GM12878 (cell line): Measurements from ENCODE around the gene ZNF177. TPM values are rescaled to one million over a fixed set of nuclear protein-coding genes. Genes with fewer than 3 reads are reported as not detected.

ENCODE experiments used
- ATAC-seq: fragments of 200-7000 bp; cut with Tn5 transposase; 3 replicates; pipeline ENCODE4 v1.9.1; 2020; ENCODE audit warnings: mild to moderate bottlenecking, moderate library complexity
- BruUV-seq: library from RNA; stranded (reverse); fragments of 400-500 nt; replicated peaks from 2 replicates; lab custom pipeline; 2021; lab: Mats Ljungman, UMichigan
- CTCF ChIA-PET: fragments of 300-600 bp; sonication (Branson Sonifier 250); formaldehyde crosslinking; extraction: SDS; loops from one replicate; lab custom pipeline; 2021; ENCODE audit warnings: inconsistent platforms; lab: Yijun Ruan, JAX
- POLR2A ChIA-PET: fragments of 350-600 bp; formaldehyde crosslinking; extraction: SDS; loops from one replicate; lab custom pipeline; 2021; ENCODE audit warnings: inconsistent platforms; lab: Charles Lee
- RAD21 ChIA-PET: fragments of 300-600 bp; sonication (Branson Sonifier 250); formaldehyde crosslinking; loops from one replicate; lab custom pipeline; 2023; ENCODE audit warnings: antibody characterized with exemption; ENCODE audit not compliant: unreplicated experiment; lab: Charles Lee
- SMC1A ChIA-PET: fragments of 300-600 bp; sonication (Branson Sonifier 250); formaldehyde crosslinking; loops from one replicate; lab custom pipeline; 2023; ENCODE audit not compliant: unreplicated experiment, uncharacterized antibody; lab: Charles Lee
- DNase-seq: peaks from one replicate; pipeline ENCODE4 v3.0.0-alpha.2; 2011; ENCODE audit warnings: low read depth, low spot score
- FAIRE-seq: peaks from 3 replicates; lab custom pipeline; 2011; peaks lifted over from hg19 to GRCh38; lab: Jason Lieb, UNC
- H2AFZ ChIP-seq: 2 replicates; pipeline ENCODE4 v1.6.0; 2011; ENCODE audit warnings: low read depth, low read length, control low read depth; ENCODE audit not compliant: control insufficient read depth
- H3K27ac ChIP-seq: 2 replicates; pipeline ENCODE4 v1.5.1; 2011; ENCODE audit warnings: control low read depth; ENCODE audit not compliant: control insufficient read depth, insufficient read depth
- H3K27me3 ChIP-seq, 2 experiments: replicated peaks in 1 of 2; 2 replicates each; pipeline versions ENCODE4 v1.6.0 to v1.6.1; 2011; ENCODE audit warnings: low read length in 1 of 2; ENCODE audit not compliant: control insufficient read depth in 2 of 2, insufficient read depth in 2 of 2
- H3K36me3 ChIP-seq, 2 experiments: 2 replicates each; pipeline ENCODE4 v1.5.1; 2011; ENCODE audit warnings: low read length in 1 of 2; ENCODE audit not compliant: control insufficient read depth in 2 of 2, insufficient read depth in 2 of 2
- H3K4me1 ChIP-seq: 2 replicates; pipeline ENCODE4 v1.6.1; 2011; ENCODE audit warnings: mild to moderate bottlenecking, low read length, moderate library complexity, mixed read lengths; ENCODE audit not compliant: control insufficient read depth, insufficient read depth
- H3K4me2 ChIP-seq: 2 replicates; pipeline ENCODE4 v1.6.0; 2011; ENCODE audit warnings: control low read depth; ENCODE audit not compliant: control insufficient read depth, insufficient read depth
- H3K4me3 ChIP-seq: fragments of 200-600 bp; sonication (generic); 2 replicates; pipeline ENCODE4 v1.5.1; 2016
- H3K79me2 ChIP-seq: 2 replicates; pipeline ENCODE4 v1.6.0; 2011; ENCODE audit warnings: low read length; ENCODE audit not compliant: control insufficient read depth, insufficient read depth
- H3K9ac ChIP-seq: 2 replicates; pipeline ENCODE4 v1.8.0; 2011; ENCODE audit warnings: low read length, control low read depth, mixed read lengths; ENCODE audit not compliant: control insufficient read depth, insufficient read depth
- H3K9me3 ChIP-seq: replicated peaks from 3 replicates; pipeline ENCODE4 v1.5.1; 2011; ENCODE audit warnings: mild to moderate bottlenecking, low read length; ENCODE audit not compliant: control insufficient read depth, insufficient read depth
- H4K20me1 ChIP-seq: 2 replicates; pipeline ENCODE4 v1.6.0; 2011; ENCODE audit not compliant: control insufficient read depth, insufficient read depth
- BCLAF1 ChIP-seq: fragments of 450-650 bp; IDR thresholded peaks from 2 replicates; pipeline ENCODE4 v1.6.1; 2017; ENCODE audit warnings: antibody characterized with exemption, mild to moderate bottlenecking, moderate library complexity
- E2F4 ChIP-seq: IDR thresholded peaks from 2 replicates; pipeline ENCODE4 v1.6.1; 2012; ENCODE audit warnings: low read depth, low read length, improper control_type of control experiment
- EGR1 ChIP-seq, 2 experiments: IDR thresholded peaks; 1 replicate in 1 of 2; 2 replicates in 1 of 2; pipeline ENCODE4 v1.6.1; 2011 to 2012; ENCODE audit warnings: low read depth in 2 of 2, low read length in 2 of 2, borderline replicate concordance in 1 of 2, mild to moderate bottlenecking in 1 of 2, moderate library complexity in 1 of 2
- IKZF1 ChIP-seq: fragments of 450-650 bp; conservative IDR thresholded peaks from 2 replicates; pipeline ENCODE4 v1.6.1; 2017; ENCODE audit warnings: antibody characterized with exemption, mild to moderate bottlenecking
- IKZF2 ChIP-seq, 2 experiments: fragments of 450-650 bp; IDR thresholded peaks; 2 replicates each; pipeline ENCODE4 v1.6.1; 2017; ENCODE audit warnings: mild to moderate bottlenecking in 2 of 2, moderate library complexity in 2 of 2
- JUNB ChIP-seq: IDR thresholded peaks from 2 replicates; pipeline ENCODE4 v1.6.1; 2016; ENCODE audit warnings: antibody characterized with exemption, mild to moderate bottlenecking
- KAT2A ChIP-seq: conservative IDR thresholded peaks from 2 replicates; pipeline ENCODE4 v1.6.1; 2011; ENCODE audit warnings: low read depth, low read length; ENCODE audit not compliant: control insufficient read depth
- KDM1A ChIP-seq: fragments of 200-600 bp; sonication (generic); IDR thresholded peaks from 2 replicates; pipeline ENCODE4 v1.6.1; 2016; ENCODE audit warnings: borderline replicate concordance
- NR2C1 ChIP-seq: fragments of 450-650 bp; IDR thresholded peaks from 2 replicates; pipeline ENCODE4 v1.6.1; 2017; ENCODE audit warnings: antibody characterized with exemption, mild to moderate bottlenecking, moderate library complexity
- NR2F1 ChIP-seq: fragments of 450-650 bp; conservative IDR thresholded peaks from 2 replicates; pipeline ENCODE4 v1.6.1; 2017; ENCODE audit warnings: mild to moderate bottlenecking
- PAX8 ChIP-seq: fragments of 450-650 bp; IDR thresholded peaks from 2 replicates; pipeline ENCODE4 v1.6.1; 2017; ENCODE audit warnings: mild to moderate bottlenecking, moderate library complexity
- RAD51 ChIP-seq: fragments of 450-650 bp; IDR thresholded peaks from 2 replicates; pipeline ENCODE4 v1.6.1; 2016; ENCODE audit warnings: moderate library complexity, mild to moderate bottlenecking, inconsistent platforms
- RB1 ChIP-seq: fragments of 450-650 bp; formaldehyde crosslinking; IDR thresholded peaks from 2 replicates; pipeline ENCODE4 v1.6.1; 2017; ENCODE audit warnings: mild to moderate bottlenecking, borderline replicate concordance
- REST ChIP-seq: IDR thresholded peaks from 2 replicates; pipeline ENCODE4 v1.6.1; 2012; ENCODE audit warnings: mild to moderate bottlenecking, low read depth, low read length
- SMARCA5 ChIP-seq: fragments of 450-650 bp; IDR thresholded peaks from 2 replicates; pipeline ENCODE4 v1.6.1; 2017; ENCODE audit warnings: mild to moderate bottlenecking
- TCF7 ChIP-seq: IDR thresholded peaks from 2 replicates; pipeline ENCODE4 v1.6.1; 2014; ENCODE audit warnings: antibody characterized with exemption, borderline replicate concordance
- USF2 ChIP-seq: IDR thresholded peaks from 2 replicates; pipeline ENCODE4 v1.6.1; 2011; ENCODE audit warnings: low read depth, low read length, improper control_type of control experiment, borderline replicate concordance
- ZNF622 ChIP-seq: fragments of 450-650 bp; IDR thresholded peaks from 2 replicates; pipeline ENCODE4 v1.6.1; 2017; ENCODE audit warnings: mild to moderate bottlenecking, inconsistent platforms
- in situ Hi-C: fragments of 300-500 bp; cut with MboI; formaldehyde crosslinking; loops from 9 replicates; pipeline ENCODE4 v1.14.3; 2018; ENCODE audit warnings: mixed read lengths
- intact Hi-C: fragments of 100-400 bp; cut with micrococcal nuclease; formaldehyde crosslinking; loops from one replicate; pipeline ENCODE4 v1.14.2; 2022; ENCODE audit not compliant: unreplicated experiment
- polyA plus RNA-seq, 11 experiments: library from polyadenylated mRNA; depleted of rRNA in 4 of 11; unstranded in 6 of 11; stranded (reverse) in 5 of 11; fragments of >200 nt; fragmentation: Nextera tagmentation in 4 of 11; fragmentation: Illumina TruSeq in 1 of 11; extraction: Ambion mirVana in 4 of 11; extraction: Trizol in 1 of 11; gene quantifications; 1 replicate in 1 of 11; 2 replicates in 10 of 11; pipeline versions ENCODE4 v1.2.1 to v1.2.3, GENCODE V29; 2011 to 2016; ENCODE audit warnings: inconsistent platforms in 2 of 11, missing spikeins in 2 of 11, low read depth in 1 of 11
- total RNA-seq, 4 experiments: library from RNA; depleted of rRNA in 3 of 4; stranded (reverse); fragments of >200 nt in 3 of 4; fragmentation: Illumina TruSeq in 1 of 4; extraction: Trizol in 1 of 4; gene quantifications; 2 replicates each; pipeline versions ENCODE4 v1.2.1 to v1.2.3, GENCODE V29; 2013 to 2021

Gene ZNF177
- total and polyA plus RNA-seq, 10 of the 15 experiments (the other 5 are each of a cell fraction or from before 2014, with no cell fraction given) = 0.05 to 0.98 (median 0.31) TPM; not detected in 1

- no peaks in the 10 kb centered on the region for H3K36me3 ChIP-seq
- no peak overlapping the region for H3K27ac ChIP-seq
- no peak for TF ChIP-seq USF2
- no peak for TF ChIP-seq KDM1A
- no peak for TF ChIP-seq ZNF622
- no peak for TF ChIP-seq IKZF2 (IDR thresholded peaks at IDR 0.05)
- no peak for TF ChIP-seq EGR1 (IDR thresholded peaks at IDR 0.05; ENCODE audit: borderline replicate concordance in 1 of 2, low read depth in 2 of 2, low read length in 2 of 2)
- no peak for TF ChIP-seq KAT2A
- TF ChIP-seq E2F4 = no peak
- TF ChIP-seq TCF7 = no peak
- no peak for TF ChIP-seq NR2C1
- no peak for TF ChIP-seq PAX8
- TF ChIP-seq JUNB = no peak
- TF ChIP-seq RB1 = no peak
- no peak for TF ChIP-seq REST
- no peak for TF ChIP-seq BCLAF1
- no peak for TF ChIP-seq RAD51
- no peak for TF ChIP-seq SMARCA5
- no peak for TF ChIP-seq NR2F1
- no peak for TF ChIP-seq IKZF1
- FAIRE-seq (no peak), ATAC-seq (no peak), DNase-seq (no peak)
- H3K4me1 ChIP-seq = no peaks in the 10 kb centered on the region
- H3K9me3 ChIP-seq = peaks cover 10% of the 10 kb centered on the region; the same call in 2 of the 3 replicates
- RAD21 ChIA-PET = no interaction called here
- CTCF ChIA-PET = no interaction called here
- POLR2A ChIA-PET = no interaction called here
- BruUV-seq = no TSS peak
- H3K79me2 ChIP-seq = no peaks in the 10 kb centered on the region
- no peak overlapping the region for H3K4me3 ChIP-seq
- in situ Hi-C loops (loop anchor here (10.0 kb wide), 1 partner anchor 465 kb away; no protein-coding TSS in a partner anchor), intact Hi-C loops (no loop called here)
- H4K20me1 ChIP-seq = no peaks in the 10 kb centered on the region
- no peak overlapping the region for H3K4me2 ChIP-seq
- H2AFZ ChIP-seq = no peak overlapping the region
- no peak overlapping the region for H3K9ac ChIP-seq
- no peaks in the 10 kb centered on the region for H3K27me3 ChIP-seq
- SMC1A ChIA-PET = no interaction called here
Measured at GRCh38 chr19:9329999-9330398, 32.8 kb upstream of the ZNF177 start.
